ENCODE results near the gene LRRFIP1. TPM values are rescaled to one million over a fixed set of nuclear protein-coding genes. Genes with fewer than 3 reads are reported as not detected.
A peak's percentile ranks its signal among the peaks of the same experiment; 100 is the strongest.

Gene LRRFIP1
- total RNA-seq, 1 donor from 2014 or later = 134 TPM

DNA sequence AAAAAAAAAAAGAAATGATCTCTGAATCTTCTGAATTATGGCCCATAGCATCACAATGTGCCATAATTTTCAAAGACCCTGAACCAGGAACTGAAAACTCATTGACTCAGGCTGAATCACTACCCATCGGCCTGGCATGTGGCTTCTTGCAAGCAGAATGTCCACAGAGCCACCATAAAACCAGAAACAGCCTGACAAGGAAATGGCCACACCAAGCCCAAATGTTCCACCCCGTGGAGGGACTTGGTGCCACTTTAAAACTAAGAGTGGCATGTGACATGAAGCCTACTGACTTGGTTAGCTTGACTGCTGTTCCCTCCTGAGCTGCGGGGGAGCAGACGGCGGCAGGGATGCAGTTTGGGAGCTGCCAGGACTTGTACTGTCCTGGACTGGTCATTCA, 100.0 kb downstream of the LRRFIP1 start:
- CTCF ChIA-PET = interaction anchor here (1.2 kb wide), 1 partner anchor 58 kb away, joined by 4 read pairs; no protein-coding TSS in a partner anchor
- TF ChIP-seq, protein P1, sequence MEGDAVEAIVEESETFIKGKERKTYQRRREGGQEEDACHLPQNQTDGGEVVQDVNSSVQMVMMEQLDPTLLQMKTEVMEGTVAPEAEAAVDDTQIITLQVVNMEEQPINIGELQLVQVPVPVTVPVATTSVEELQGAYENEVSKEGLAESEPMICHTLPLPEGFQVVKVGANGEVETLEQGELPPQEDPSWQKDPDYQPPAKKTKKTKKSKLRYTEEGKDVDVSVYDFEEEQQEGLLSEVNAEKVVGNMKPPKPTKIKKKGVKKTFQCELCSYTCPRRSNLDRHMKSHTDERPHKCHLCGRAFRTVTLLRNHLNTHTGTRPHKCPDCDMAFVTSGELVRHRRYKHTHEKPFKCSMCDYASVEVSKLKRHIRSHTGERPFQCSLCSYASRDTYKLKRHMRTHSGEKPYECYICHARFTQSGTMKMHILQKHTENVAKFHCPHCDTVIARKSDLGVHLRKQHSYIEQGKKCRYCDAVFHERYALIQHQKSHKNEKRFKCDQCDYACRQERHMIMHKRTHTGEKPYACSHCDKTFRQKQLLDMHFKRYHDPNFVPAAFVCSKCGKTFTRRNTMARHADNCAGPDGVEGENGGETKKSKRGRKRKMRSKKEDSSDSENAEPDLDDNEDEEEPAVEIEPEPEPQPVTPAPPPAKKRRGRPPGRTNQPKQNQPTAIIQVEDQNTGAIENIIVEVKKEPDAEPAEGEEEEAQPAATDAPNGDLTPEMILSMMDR (IDR thresholded peaks at IDR 0.05) = no peak
- Mint-ChIP-seq H3K4me1 (peaks cover 60% of the 10 kb centered on the region), H3K9me3 (no peaks in the 10 kb centered on the region), H3K27me3 (no peaks in the 10 kb centered on the region), H3K4me3 (no peak overlapping the region), H3K27ac (peak overlapping the region; percentile 24), H3K36me3 (ENCODE audit: low read depth) (peaks cover 48% of the 10 kb centered on the region)
- POLR2A ChIA-PET = interaction anchor here (0.7 to 1.1 kb wide), 3 partner anchors 9 to 740 kb away, joined by 3 to 6 read pairs (median 4); no protein-coding TSS in a partner anchor
- ATAC-seq (ENCODE audit: low read depth) (peak; percentile 81), DNase-seq (no peak)
- intact Hi-C loops (cut with micrococcal nuclease) = loop anchor here (1.0 kb wide), 1 partner anchor 54 kb away; no protein-coding TSS in a partner anchor

DNA sequence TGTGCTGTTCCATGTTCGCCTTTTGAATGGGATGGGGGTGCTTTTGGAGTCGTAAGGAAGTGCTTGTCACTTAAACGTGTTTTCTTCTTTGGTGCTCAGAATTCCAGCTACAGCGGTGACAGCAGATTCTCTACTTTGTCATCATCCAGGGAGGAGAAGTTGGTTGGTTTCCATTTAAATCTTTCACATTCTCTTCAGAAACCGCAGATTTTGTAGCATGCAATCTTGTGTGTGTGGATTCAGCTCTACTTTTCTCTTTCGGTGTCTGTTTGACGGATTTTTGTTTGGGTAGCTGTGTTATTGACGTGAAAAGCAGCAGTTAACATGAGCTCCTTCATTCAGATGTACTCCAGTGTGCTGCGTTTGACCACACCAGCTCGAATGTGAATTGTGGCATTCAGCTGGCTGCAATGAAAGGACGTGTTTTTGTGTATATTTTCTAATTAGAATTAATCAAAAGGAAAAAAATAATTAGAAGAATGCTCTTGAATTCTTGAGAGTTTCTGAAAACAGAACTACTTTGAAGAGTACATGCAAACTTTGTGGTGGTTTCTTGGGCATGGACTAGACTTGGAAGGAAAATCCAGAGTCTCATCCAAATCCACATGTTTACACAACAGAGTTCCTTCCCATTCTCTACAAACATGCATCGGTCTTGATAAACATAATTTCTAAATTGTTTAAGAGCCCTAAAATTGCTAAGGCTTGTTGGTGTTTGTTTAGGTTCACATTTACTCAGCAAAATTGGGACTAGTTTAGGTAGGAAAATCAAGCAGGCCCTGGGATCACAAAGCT, 102.5 kb downstream of the LRRFIP1 start:
- Mint-ChIP-seq H3K36me3 (ENCODE audit: low read depth) (peaks cover 40% of the 10 kb centered on the region), H3K4me1 (peaks cover 56% of the 10 kb centered on the region), H3K27me3 (no peaks in the 10 kb centered on the region), H3K9me3 (no peaks in the 10 kb centered on the region), H3K27ac (peak overlapping the region; percentile 54), H3K4me3 (no peak overlapping the region)
- POLR2A ChIA-PET = no interaction called here
- CTCF ChIA-PET = interaction anchor here (0.9 to 2.9 kb wide), 2 partner anchors 29 to 57 kb away, joined by 3 to 17 read pairs; no protein-coding TSS in a partner anchor
- DNase-seq (no peak), ATAC-seq (ENCODE audit: low read depth) (no peak)
- TF ChIP-seq, protein P1 (IDR thresholded peaks at IDR 0.05) = no peak
- intact Hi-C loops (cut with micrococcal nuclease) = no loop called here

DNA sequence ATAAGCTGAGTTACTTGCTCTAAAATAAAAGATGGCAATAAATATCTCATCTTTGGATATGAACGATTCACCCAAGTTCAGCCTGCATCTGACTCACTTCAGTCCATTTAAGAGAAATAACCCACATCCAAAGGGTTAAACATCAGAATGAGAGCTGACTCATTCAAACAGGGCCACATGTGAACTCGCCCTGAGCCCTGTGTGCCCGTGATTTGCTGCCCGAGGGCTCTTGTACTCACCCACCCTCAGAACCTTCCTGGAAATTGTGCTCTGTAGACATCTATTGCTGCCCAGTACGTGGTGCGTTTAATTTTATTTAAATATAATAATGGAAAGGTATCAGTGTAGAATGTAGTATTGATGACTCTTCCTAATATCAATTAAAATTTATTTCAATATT, 104.3 kb downstream of the LRRFIP1 start:
- DNase-seq = no peak
- Mint-ChIP-seq H3K36me3 (ENCODE audit: low read depth) (peaks cover 43% of the 10 kb centered on the region), H3K4me1 (peaks cover 48% of the 10 kb centered on the region), H3K27ac (no peak overlapping the region), H3K27me3 (no peaks in the 10 kb centered on the region), H3K4me3 (no peak overlapping the region), H3K9me3 (no peaks in the 10 kb centered on the region)
- ATAC-seq (ENCODE audit: low read depth) = peak; percentile 44
- ChIA-PET CTCF (interaction anchor here (0.8 to 2.9 kb wide), 2 partner anchors 59 to 159 kb away, joined by 3 to 17 read pairs; no protein-coding TSS in a partner anchor), POLR2A (interaction anchor here (1.4 to 1.8 kb wide), 2 partner anchors 39 to 58 kb away, joined by 5 read pairs; no protein-coding TSS in a partner anchor)
- intact Hi-C loops (cut with micrococcal nuclease) = no loop called here
- TF ChIP-seq, protein P1 (IDR thresholded peaks at IDR 0.05) = no peak

DNA sequence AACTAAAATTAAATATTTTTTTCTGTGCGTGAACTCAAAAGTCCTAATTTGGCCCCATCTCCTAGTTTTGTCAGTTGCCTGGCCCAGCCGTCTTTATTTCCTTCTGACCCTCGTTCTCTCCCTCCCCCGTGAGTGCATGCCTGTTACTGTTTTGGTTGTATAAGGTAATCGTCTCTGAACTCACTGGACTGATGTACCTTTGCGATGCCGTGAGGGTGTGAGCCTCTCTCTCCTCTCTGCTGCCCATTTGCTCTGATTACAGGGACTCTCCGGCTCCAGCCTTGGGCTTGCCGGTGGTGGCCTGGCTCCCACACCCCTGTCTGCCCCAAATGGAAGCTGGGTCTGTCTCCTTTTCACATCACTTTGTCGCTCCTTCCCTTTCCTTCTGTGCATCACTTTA, 104.7 kb downstream of the LRRFIP1 start:
- POLR2A ChIA-PET = interaction anchor here (1.4 to 1.8 kb wide), 2 partner anchors 39 to 58 kb away, joined by 5 read pairs; no protein-coding TSS in a partner anchor
- Mint-ChIP-seq H3K27ac (no peak overlapping the region), H3K27me3 (no peaks in the 10 kb centered on the region), H3K9me3 (no peaks in the 10 kb centered on the region), H3K4me1 (peaks cover 44% of the 10 kb centered on the region), H3K36me3 (ENCODE audit: low read depth) (peaks cover 43% of the 10 kb centered on the region), H3K4me3 (no peak overlapping the region)
- TF ChIP-seq, protein P1 (IDR thresholded peaks at IDR 0.05) = no peak
- CTCF ChIA-PET = interaction anchor here (1.7 kb wide), 1 partner anchor 59 kb away, joined by 4 read pairs; no protein-coding TSS in a partner anchor
- intact Hi-C loops (cut with micrococcal nuclease) = no loop called here
- no peak for DNase-seq
- ATAC-seq (ENCODE audit: low read depth) = no peak

DNA sequence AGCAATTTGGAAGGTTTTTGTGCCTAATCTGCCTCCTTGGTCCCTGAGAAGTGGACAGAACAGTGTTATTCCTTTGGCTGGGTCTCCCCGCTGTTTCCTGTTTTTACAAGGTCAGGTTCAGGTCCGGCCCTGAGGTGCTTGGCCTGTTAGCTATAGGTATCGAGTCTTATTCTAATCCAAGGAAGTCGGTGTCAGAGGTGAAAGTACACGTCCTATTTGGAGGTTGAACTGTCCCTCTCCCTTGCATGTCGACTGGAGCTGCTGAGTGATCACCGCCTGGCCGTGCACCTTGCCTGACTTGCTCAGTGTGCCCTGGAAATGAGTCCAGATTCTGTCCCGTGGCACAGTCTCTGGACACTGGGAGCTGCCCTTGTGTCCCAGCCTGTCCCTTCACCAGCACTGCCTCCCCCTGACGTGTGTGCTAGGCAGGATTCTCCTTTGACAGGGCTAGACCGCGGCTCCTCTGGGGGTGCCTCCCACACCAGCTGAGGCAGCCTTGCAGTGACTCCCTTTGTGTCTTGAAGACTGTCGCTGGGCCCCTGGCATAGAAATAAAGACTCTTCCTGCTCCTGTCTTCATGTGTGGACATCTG, 105.5 kb downstream of the LRRFIP1 start:
- Mint-ChIP-seq H3K36me3 (ENCODE audit: low read depth) (peaks cover 47% of the 10 kb centered on the region), H3K9me3 (no peaks in the 10 kb centered on the region), H3K4me1 (peaks cover 40% of the 10 kb centered on the region), H3K27me3 (no peaks in the 10 kb centered on the region), H3K4me3 (no peak overlapping the region), H3K27ac (peak overlapping the region; percentile 3)
- CTCF ChIA-PET = interaction anchor here (0.8 to 1.7 kb wide), 2 partner anchors 59 to 161 kb away, joined by 3 to 4 read pairs; no protein-coding TSS in a partner anchor
- ATAC-seq (ENCODE audit: low read depth) (no peak), DNase-seq (no peak)
- intact Hi-C loops (cut with micrococcal nuclease) = no loop called here
- POLR2A ChIA-PET = interaction anchor here (0.6 kb wide), 1 partner anchor 135 kb away, joined by 6 read pairs; no protein-coding TSS in a partner anchor
- TF ChIP-seq, protein P1 (IDR thresholded peaks at IDR 0.05) = no peak

Measured in activated B cell treated with CpG ODN at 0.5 μM for 24 hours (primary cell).